ENCODE measurements around the gene HAUS6. TPM values are rescaled to one million over a fixed set of nuclear protein-coding genes. Genes with fewer than 3 reads are reported as not detected.
"Not testable (repeated sequence)": the region's sequence is repeated elsewhere in the genome, so short reads cannot be mapped to it uniquely, and the experiment has no call there.

Gene HAUS6
- total RNA-seq, 1 experiment from 2014 or later: 36.1 TPM

- no peaks in the 10 kb centered on the region for H3K27me3 ChIP-seq (ENCODE audit: control insufficient read depth, insufficient read depth, low read length)
- H3K36me3 ChIP-seq (replicated peaks; ENCODE audit: control insufficient read depth, insufficient read depth, low read length): peaks cover 7% of the 10 kb centered on the region
- DNase-seq: peak; percentile 75
- H3K4me3 ChIP-seq (ENCODE audit: insufficient read depth, low read depth, low read length): peak overlapping the region; percentile 92
Measured at GRCh38 chr9:19127871-19128500, 25.3 kb upstream of the HAUS6 start.

DNA sequence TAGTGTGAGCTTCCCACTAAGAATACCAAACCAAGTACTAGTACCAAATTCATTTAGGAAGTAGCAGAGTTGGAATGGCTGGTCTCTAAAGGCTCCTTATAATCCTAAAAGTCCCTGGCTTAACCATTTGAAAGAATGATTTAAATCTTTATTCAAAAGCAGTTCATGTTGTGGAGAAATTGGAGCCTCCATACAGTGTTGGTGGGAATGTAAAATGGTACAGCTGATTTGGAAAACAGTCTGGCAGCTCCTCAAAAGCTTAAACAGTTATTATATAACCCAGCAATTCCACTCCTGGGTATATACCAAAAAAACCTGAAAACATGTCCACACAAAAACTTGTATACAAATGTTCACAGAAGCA lies 21.7 kb upstream of the HAUS6 start:
- H3K36me3 ChIP-seq (replicated peaks; ENCODE audit: control insufficient read depth, insufficient read depth, low read length): peaks cover 32% of the 10 kb centered on the region
- H3K27me3 ChIP-seq (ENCODE audit: control insufficient read depth, insufficient read depth, low read length): no peaks in the 10 kb centered on the region
- no peak overlapping the region for H3K4me3 ChIP-seq (ENCODE audit: insufficient read depth, low read depth, low read length)
- DNase-seq: no peak

- no peak for DNase-seq
- Histone ChIP-seq H3K36me3 (replicated peaks; ENCODE audit: control insufficient read depth, insufficient read depth, low read length) (peaks cover 48% of the 10 kb centered on the region), H3K27me3 (ENCODE audit: control insufficient read depth, insufficient read depth, low read length) (no peaks in the 10 kb centered on the region), H3K4me3 (ENCODE audit: insufficient read depth, low read depth, low read length) (no peak overlapping the region)
Measured at GRCh38 chr9:19122490-19123042, 19.9 kb upstream of the HAUS6 start.

GRCh38 chr9:19120877-19121276 lies 18.2 kb upstream of the HAUS6 start:
- Histone ChIP-seq H3K4me3 (ENCODE audit: insufficient read depth, low read depth, low read length) (no peak overlapping the region), H3K36me3 (replicated peaks; ENCODE audit: control insufficient read depth, insufficient read depth, low read length) (peaks cover 52% of the 10 kb centered on the region), H3K27me3 (ENCODE audit: control insufficient read depth, insufficient read depth, low read length) (no peaks in the 10 kb centered on the region)
- DNase-seq: no peak

DNA sequence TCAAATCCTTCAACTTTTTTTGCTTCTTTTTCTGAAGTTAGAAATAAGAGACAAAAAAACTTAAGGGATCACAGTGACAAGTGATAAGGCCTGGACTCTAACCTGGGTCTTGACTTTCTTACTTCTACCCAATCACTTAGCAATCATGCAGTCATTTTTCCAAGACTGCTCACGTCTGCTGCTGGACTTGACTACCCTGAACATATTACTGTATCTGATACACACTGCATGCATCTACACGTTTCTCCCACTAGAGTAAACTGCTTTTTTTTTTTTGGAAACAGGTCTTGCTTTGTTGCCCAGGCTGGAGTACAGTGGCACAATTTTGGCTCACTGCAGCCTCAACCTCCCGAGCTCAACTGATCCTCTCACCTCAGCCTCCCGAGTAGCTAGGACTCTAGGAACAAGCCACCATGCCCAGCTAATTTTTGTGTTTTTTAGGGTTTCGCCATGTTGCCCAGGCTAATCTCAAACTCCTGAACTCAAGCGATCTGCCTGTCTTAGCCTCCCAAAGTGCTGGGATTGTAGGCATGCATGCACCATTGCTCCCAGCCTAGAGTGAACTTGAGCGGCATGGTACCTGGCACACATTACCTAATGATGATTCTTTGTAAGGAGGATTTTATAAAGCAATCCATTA lies 17.2 kb upstream of the HAUS6 start:
- H3K4me3 ChIP-seq (ENCODE audit: insufficient read depth, low read depth, low read length): no peak overlapping the region
- peaks cover 53% of the 10 kb centered on the region for H3K36me3 ChIP-seq (replicated peaks; ENCODE audit: control insufficient read depth, insufficient read depth, low read length)
- DNase-seq: no peak
- no peaks in the 10 kb centered on the region for H3K27me3 ChIP-seq (ENCODE audit: control insufficient read depth, insufficient read depth, low read length)

GRCh38 chr9:19119246-19119645 lies 16.5 kb upstream of the HAUS6 start:
- peaks cover 53% of the 10 kb centered on the region for H3K36me3 ChIP-seq (replicated peaks; ENCODE audit: control insufficient read depth, insufficient read depth, low read length)
- no peak for DNase-seq
- H3K4me3 ChIP-seq (ENCODE audit: insufficient read depth, low read depth, low read length): no peak overlapping the region
- H3K27me3 ChIP-seq (ENCODE audit: control insufficient read depth, insufficient read depth, low read length): no peaks in the 10 kb centered on the region

DNA sequence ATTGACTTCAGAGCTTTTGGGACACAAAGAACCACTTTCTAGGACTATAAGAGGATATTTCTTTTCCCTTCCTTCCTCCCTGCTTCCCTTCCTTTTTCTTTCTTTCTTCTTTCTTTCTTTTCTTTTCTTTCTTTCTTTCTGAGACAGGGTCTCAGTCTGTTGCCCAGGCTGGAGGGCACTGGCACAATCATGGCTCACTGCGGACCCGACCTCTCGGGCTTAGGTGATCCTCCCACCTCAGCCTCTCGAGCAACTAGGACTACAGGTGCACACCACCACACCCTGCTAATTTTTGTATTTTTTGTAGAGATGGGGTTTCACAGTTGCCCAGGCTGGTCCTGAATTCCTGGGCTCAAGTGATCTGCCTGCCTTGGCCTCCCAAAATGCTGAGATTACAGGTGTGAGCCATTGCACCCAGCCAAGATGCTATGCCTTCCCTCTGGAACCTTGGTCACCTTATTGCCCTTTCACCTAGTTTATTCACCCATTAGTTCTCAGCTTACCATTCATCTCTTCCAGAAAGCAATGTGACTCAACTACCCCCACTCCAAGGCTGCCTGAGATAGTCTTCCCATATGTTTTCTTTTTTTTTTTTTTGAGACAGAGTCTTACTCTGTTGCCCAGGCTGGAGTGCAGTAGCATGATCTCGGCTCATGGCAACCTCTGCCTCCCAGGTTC lies 14.5 kb upstream of the HAUS6 start:
- H3K27me3 ChIP-seq (ENCODE audit: control insufficient read depth, insufficient read depth, low read length): no peaks in the 10 kb centered on the region
- no peak overlapping the region for H3K4me3 ChIP-seq (ENCODE audit: insufficient read depth, low read depth, low read length)
- no peak for DNase-seq
- peaks cover 42% of the 10 kb centered on the region for H3K36me3 ChIP-seq (replicated peaks; ENCODE audit: control insufficient read depth, insufficient read depth, low read length)

DNA sequence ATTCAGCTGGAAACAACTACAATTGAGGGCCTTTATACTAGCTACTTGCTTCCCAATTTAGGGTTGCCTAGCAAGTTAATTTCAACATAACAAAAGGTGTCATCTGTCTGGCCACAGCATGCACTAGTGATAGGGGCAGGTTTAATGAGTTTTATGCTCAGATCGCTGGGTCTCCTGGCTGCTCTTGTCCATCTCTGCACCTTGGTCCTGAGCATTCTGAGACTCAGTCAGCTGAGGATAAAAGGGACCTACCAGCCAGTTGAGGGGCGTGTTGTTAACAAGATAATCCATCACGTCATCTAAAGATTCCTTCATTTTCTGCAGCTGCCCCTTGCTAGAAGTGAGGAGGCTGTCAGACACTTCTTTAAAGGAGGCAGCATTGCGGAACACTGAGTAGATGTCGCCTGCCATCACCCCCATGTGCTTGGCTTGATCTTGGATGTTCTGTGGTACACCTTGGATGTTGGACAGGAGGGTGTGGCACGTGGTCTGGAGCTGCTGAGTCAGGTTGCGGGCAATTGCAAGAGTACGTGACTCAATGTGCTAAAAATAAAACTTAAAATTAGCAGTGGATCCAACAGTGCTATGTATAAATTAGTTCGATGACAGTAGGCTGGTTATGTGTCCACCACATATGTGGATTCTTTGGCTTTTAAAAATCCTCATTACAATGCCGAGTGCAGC lies 13.5 kb upstream of the HAUS6 start:
- Histone ChIP-seq H3K36me3 (replicated peaks; ENCODE audit: control insufficient read depth, insufficient read depth, low read length) (peaks cover 38% of the 10 kb centered on the region), H3K27me3 (ENCODE audit: control insufficient read depth, insufficient read depth, low read length) (no peaks in the 10 kb centered on the region), H3K4me3 (ENCODE audit: insufficient read depth, low read depth, low read length) (no peak overlapping the region)
- no peak for DNase-seq

DNA sequence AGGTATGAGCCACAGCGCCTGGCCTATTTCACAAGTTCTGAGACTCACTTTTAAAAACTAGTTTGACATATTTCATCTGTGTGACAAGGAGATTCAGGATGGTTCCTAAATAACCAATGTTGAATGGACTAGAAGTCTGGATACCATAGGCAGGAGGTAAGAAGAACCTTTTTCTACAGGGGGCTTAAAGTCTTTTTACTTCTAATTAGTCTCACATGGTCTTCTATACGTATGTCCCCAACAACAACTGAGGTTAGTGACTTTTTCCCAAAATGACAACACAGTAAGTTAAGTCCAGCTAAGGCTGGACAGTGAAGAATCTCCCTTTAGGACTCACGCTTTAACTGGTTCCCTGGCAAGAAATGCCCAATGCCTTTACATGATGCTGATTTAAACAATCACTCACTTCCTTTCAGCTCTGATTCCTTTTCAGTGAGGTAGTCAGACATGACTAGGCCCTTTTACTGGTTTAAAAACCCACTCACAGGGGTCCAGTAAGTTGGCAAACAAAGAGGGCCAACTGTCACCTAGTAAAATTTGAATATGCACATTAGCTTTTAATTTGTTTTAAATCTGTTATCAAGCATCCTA lies 12.1 kb upstream of the HAUS6 start:
- Histone ChIP-seq H3K4me3 (ENCODE audit: insufficient read depth, low read depth, low read length) (no peak overlapping the region), H3K27me3 (ENCODE audit: control insufficient read depth, insufficient read depth, low read length) (no peaks in the 10 kb centered on the region), H3K36me3 (replicated peaks; ENCODE audit: control insufficient read depth, insufficient read depth, low read length) (peaks cover 27% of the 10 kb centered on the region)
- no peak for DNase-seq

GRCh38 chr9:19113964-19114679 lies 11.4 kb upstream of the HAUS6 start:
- DNase-seq: no peak
- H3K4me3 ChIP-seq (ENCODE audit: insufficient read depth, low read depth, low read length): no peak overlapping the region
- H3K36me3 ChIP-seq (replicated peaks; ENCODE audit: control insufficient read depth, insufficient read depth, low read length): peaks cover 21% of the 10 kb centered on the region
- no peaks in the 10 kb centered on the region for H3K27me3 ChIP-seq (ENCODE audit: control insufficient read depth, insufficient read depth, low read length)

DNA sequence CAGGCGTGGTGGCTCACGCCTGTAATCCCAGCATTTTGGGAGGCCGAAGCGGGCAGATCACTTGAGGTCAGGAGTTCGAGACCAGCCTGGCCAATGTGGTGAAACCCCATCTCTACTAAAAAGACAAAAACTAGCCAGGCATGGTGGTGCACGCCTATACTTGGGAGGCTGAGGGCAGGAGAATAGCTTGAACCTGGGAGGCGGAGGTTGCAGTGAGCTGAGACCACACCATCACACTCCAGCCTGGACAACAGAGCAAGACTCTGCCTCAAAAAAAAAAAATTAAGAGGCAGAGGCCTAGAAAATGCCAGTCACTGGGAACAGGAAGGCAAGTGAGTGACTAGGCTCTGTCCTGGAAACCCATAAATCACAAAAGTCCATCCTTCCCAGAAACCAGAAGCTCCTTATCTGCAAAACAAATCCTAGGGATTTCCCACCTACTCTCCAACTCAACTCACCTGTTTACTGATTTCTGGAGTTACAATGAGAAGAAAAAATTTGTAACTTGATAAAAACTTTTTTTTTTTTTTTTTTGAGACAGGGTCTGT lies 10.4 kb upstream of the HAUS6 start:
- not testable (repeated sequence) for DNase-seq; H3K4me3 ChIP-seq (ENCODE audit: insufficient read depth, low read depth, low read length); H3K27me3 ChIP-seq (ENCODE audit: control insufficient read depth, insufficient read depth, low read length)
- H3K36me3 ChIP-seq (replicated peaks; ENCODE audit: control insufficient read depth, insufficient read depth, low read length): peaks cover 12% of the 10 kb centered on the region

DNA sequence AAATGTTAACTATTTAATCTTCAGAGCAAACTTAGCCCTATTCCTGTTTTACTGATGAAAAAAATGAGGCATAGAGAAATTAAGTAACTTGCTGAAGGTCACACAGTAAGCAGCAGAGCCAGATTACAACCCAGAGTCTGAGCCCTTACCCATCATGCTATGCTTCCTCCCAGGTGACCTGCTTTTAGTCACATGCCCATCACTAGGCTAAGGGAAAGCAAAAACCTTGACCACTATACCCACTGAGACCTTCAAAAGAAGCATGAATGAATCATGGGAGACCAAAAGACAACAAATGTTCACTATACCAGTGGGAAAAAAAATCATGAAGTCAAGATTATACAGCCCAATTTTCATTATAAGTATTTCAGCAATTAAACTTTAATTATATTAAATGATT lies 5.3 kb upstream of the HAUS6 start:
- Histone ChIP-seq H3K4me3 (ENCODE audit: insufficient read depth, low read depth, low read length) (no peak overlapping the region), H3K36me3 (replicated peaks; ENCODE audit: control insufficient read depth, insufficient read depth, low read length) (no peaks in the 10 kb centered on the region), H3K27me3 (ENCODE audit: control insufficient read depth, insufficient read depth, low read length) (no peaks in the 10 kb centered on the region)
- DNase-seq: no peak

DNA sequence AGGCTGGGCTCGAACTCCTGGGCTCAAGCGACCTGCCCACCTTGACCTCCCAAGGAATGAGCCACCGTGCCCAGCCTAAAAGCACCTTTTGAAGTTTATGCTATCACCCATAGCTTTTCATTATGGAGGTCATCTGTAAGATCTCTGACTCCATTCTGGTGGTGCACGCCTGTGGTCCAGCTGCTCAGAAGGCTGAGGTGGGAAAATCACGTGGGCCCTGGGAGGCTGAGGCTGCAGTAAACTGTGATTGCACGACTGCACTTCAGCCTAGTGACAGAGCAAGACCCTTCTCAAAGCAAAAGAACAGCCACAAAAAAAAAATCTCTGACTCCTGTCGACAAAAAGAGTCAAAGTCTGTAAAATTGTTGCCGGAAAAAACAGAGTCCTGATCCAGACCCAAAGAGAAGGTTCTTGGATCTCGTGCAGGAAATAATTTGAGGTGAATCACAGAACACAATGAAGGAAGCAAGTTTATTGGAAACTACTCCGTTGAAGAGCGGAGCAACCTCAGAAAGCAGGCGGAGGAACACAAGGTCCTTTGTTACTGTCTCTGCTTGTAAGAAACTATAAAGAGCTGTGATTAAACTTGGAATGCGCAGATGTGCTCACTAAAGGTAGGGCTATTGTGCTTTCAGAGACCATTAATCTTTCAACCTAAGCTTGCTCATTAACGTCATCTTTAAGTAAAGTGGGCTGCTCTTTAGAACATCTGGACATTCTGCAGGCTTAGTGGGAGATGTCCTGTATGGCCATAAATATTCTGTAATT lies 2.0 kb upstream of the HAUS6 start:
- no peak for DNase-seq
- Histone ChIP-seq H3K4me3 (ENCODE audit: insufficient read depth, low read depth, low read length) (no peak overlapping the region), H3K36me3 (replicated peaks; ENCODE audit: control insufficient read depth, insufficient read depth, low read length) (peaks cover under 1% of the 10 kb centered on the region; the same call in 1 of the 2 replicates), H3K27me3 (ENCODE audit: control insufficient read depth, insufficient read depth, low read length) (no peaks in the 10 kb centered on the region)
